GM23248 (cell line): ENCODE measurements around the gene SOX5. TPM values are rescaled to one million over a fixed set of nuclear protein-coding genes. Genes with fewer than 3 reads are reported as not detected.

ENCODE experiments used
- DNase-seq: peaks from one replicate; pipeline ENCODE4 v3.0.0-alpha.2; 2015
- H2AFZ ChIP-seq: fragments of 200-600 bp; sonication (generic); 2 replicates; pipeline ENCODE4 v1.6.1; 2016; ENCODE audit warnings: antibody characterized with exemption
- H3F3A ChIP-seq: fragments of 200-600 bp; sonication (generic); 2 replicates; pipeline ENCODE4 v1.6.1; 2016; ENCODE audit warnings: mild to moderate bottlenecking, antibody characterized with exemption, mixed run types; ENCODE audit not compliant: insufficient read depth
- H3K27ac ChIP-seq: fragments of 200-600 bp; sonication (generic); 2 replicates; pipeline ENCODE4 v1.5.1; 2016; ENCODE audit warnings: mild to moderate bottlenecking
- H3K27me3 ChIP-seq: fragments of 200-600 bp; sonication (generic); replicated peaks from 2 replicates; pipeline ENCODE4 v1.6.1; 2016; ENCODE audit warnings: mild to moderate bottlenecking; ENCODE audit not compliant: insufficient read depth
- H3K36me3 ChIP-seq: fragments of 200-600 bp; sonication (generic); 2 replicates; pipeline ENCODE4 v1.6.1; 2016; ENCODE audit warnings: low read depth, mild to moderate bottlenecking
- H3K4me1 ChIP-seq: fragments of 200-600 bp; sonication (generic); 2 replicates; pipeline ENCODE4 v1.6.1; 2016; ENCODE audit warnings: mild to moderate bottlenecking; ENCODE audit not compliant: insufficient read depth
- H3K4me2 ChIP-seq: fragments of 200-600 bp; sonication (generic); one replicate; pipeline ENCODE4 v1.6.1; 2016; ENCODE audit warnings: mild to moderate bottlenecking; ENCODE audit not compliant: unreplicated experiment
- H3K4me3 ChIP-seq: fragments of 200-600 bp; sonication (generic); 2 replicates; pipeline ENCODE4 v1.5.1; 2016; ENCODE audit warnings: mild to moderate bottlenecking
- H3K79me2 ChIP-seq: fragments of 200-600 bp; sonication (generic); 2 replicates; pipeline ENCODE4 v1.6.1; 2016; ENCODE audit warnings: mild to moderate bottlenecking; ENCODE audit not compliant: insufficient read depth
- H3K9ac ChIP-seq: fragments of 200-600 bp; sonication (generic); 2 replicates; pipeline ENCODE4 v1.6.1; 2016; ENCODE audit warnings: mild to moderate bottlenecking
- H3K9me2 ChIP-seq: fragments of 200-600 bp; sonication (generic); 2 replicates; pipeline ENCODE4 v1.6.1; 2016; ENCODE audit warnings: mixed run types, mild to moderate bottlenecking, moderate library complexity; ENCODE audit not compliant: insufficient read depth
- H3K9me3 ChIP-seq: fragments of 200-600 bp; sonication (generic); one replicate; pipeline ENCODE4 v1.6.1; 2017; ENCODE audit warnings: low read depth
- H4K20me1 ChIP-seq: fragments of 200-600 bp; sonication (generic); 2 replicates; pipeline ENCODE4 v1.6.0; 2016; ENCODE audit not compliant: insufficient read depth
- EZH2 ChIP-seq: fragments of 200-600 bp; sonication (generic); IDR thresholded peaks from 2 replicates; pipeline ENCODE4 v1.6.1; 2018; ENCODE audit warnings: antibody characterized with exemption, mild to moderate bottlenecking; ENCODE audit not compliant: insufficient read depth, poor library complexity, severe bottlenecking
- EZH2phosphoT487 ChIP-seq: fragments of 200-600 bp; sonication (generic); IDR thresholded peaks from 2 replicates; pipeline ENCODE4 v1.6.1; 2018; ENCODE audit warnings: antibody characterized with exemption, moderate library complexity, mild to moderate bottlenecking, low read depth; ENCODE audit not compliant: insufficient read depth
- WGBS, 2 experiments: methylation state at CpG; one replicate each; pipeline ENCODE4 v1.1.6; 2015 to 2017; ENCODE audit warnings: low lambda C conversion rate in 2 of 2, low coverage in 1 of 2; ENCODE audit errors: missing lambda C conversion rate in 2 of 2; 5-methylcytosine and 5-hydroxymethylcytosine counted together
- in situ Hi-C: fragments of 300-500 bp; cut with MboI; formaldehyde crosslinking; loops from 2 replicates; pipeline ENCODE4 v1.15.0; 2020
- polyA plus RNA-seq: library from polyadenylated mRNA; unstranded; fragments of >200 nt; fragmentation: Nextera tagmentation; extraction: Ambion mirVana; gene quantifications from 2 replicates; pipeline ENCODE4 v1.2.1, GENCODE V29; 2016
- total RNA-seq: library from RNA; depleted of rRNA; stranded (reverse); fragments of >200 nt; shearing (Covaris generic); gene quantifications from 2 replicates; pipeline ENCODE4 v1.2.3, GENCODE V29; 2014

Gene SOX5
- total and polyA plus RNA-seq, 2 experiments from 2014 or later = not detected

GRCh38 chr12:23744696-23745095 is 204.8 kb downstream of the SOX5 start:
- 3 to 7% methylated on average over 3 of the region's 3 CpGs for whole genome bisulfite sequencing, 2 experiments
- H2AFZ ChIP-seq = no peak overlapping the region
- no peaks in the 10 kb centered on the region for H3K27me3 ChIP-seq
- no peak overlapping the region for H3K4me2 ChIP-seq
- no peaks in the 10 kb centered on the region for H3F3A ChIP-seq
- H3K4me1 ChIP-seq = no peaks in the 10 kb centered on the region
- H4K20me1 ChIP-seq = no peaks in the 10 kb centered on the region
- H3K4me3 ChIP-seq = no peak overlapping the region
- no peak for DNase-seq
- no peaks in the 10 kb centered on the region for H3K79me2 ChIP-seq
- in situ Hi-C loops = no loop called here
- H3K36me3 ChIP-seq = no peaks in the 10 kb centered on the region
- H3K9me3 ChIP-seq = no peaks in the 10 kb centered on the region
- no peaks in the 10 kb centered on the region for H3K9me2 ChIP-seq
- TF ChIP-seq EZH2 = no peak
- TF ChIP-seq EZH2phosphoT487 = no peak
- H3K9ac ChIP-seq = no peak overlapping the region
- no peak overlapping the region for H3K27ac ChIP-seq

- Histone ChIP-seq H3K4me2 (no peak overlapping the region), H3K4me1 (no peaks in the 10 kb centered on the region), H3K36me3 (no peaks in the 10 kb centered on the region), H3K27ac (no peak overlapping the region), H3F3A (no peaks in the 10 kb centered on the region), H3K9ac (no peak overlapping the region), H3K4me3 (no peak overlapping the region), H3K79me2 (no peaks in the 10 kb centered on the region), H3K9me2 (no peaks in the 10 kb centered on the region), H3K9me3 (no peaks in the 10 kb centered on the region), H4K20me1 (no peaks in the 10 kb centered on the region), H3K27me3 (no peaks in the 10 kb centered on the region), H2AFZ (no peak overlapping the region)
- whole genome bisulfite sequencing, 2 experiments = 64 to 71% methylated on average over 3 of the region's 3 CpGs
- no peak for TF ChIP-seq EZH2phosphoT487
- no peak for TF ChIP-seq EZH2
- in situ Hi-C loops = no loop called here
- no peak for DNase-seq
These were observed 206.9 kb downstream of the SOX5 start for GRCh38 chr12:23742574-23742973.

GRCh38 chr12:23731493-23731892 is 218.0 kb downstream of the SOX5 start:
- no peaks in the 10 kb centered on the region for H3K36me3 ChIP-seq
- H3F3A ChIP-seq = no peaks in the 10 kb centered on the region
- no peak overlapping the region for H3K27ac ChIP-seq
- no peaks in the 10 kb centered on the region for H3K27me3 ChIP-seq
- no peak for TF ChIP-seq EZH2phosphoT487
- TF ChIP-seq EZH2 = no peak
- H3K4me1 ChIP-seq = no peaks in the 10 kb centered on the region
- in situ Hi-C loops = no loop called here
- no peaks in the 10 kb centered on the region for H3K9me2 ChIP-seq
- WGBS, 2 experiments = 56 to 67% methylated on average over 4 of the region's 4 CpGs
- H4K20me1 ChIP-seq = no peaks in the 10 kb centered on the region
- no peak overlapping the region for H3K9ac ChIP-seq
- H3K4me2 ChIP-seq = no peak overlapping the region
- no peak for DNase-seq
- no peaks in the 10 kb centered on the region for H3K9me3 ChIP-seq
- H3K79me2 ChIP-seq = no peaks in the 10 kb centered on the region
- no peak overlapping the region for H3K4me3 ChIP-seq
- H2AFZ ChIP-seq = no peak overlapping the region

- Histone ChIP-seq H3K4me2 (no peak overlapping the region), H3K9ac (no peak overlapping the region), H4K20me1 (no peaks in the 10 kb centered on the region), H3K9me2 (no peaks in the 10 kb centered on the region), H3K4me1 (no peaks in the 10 kb centered on the region), H3K27me3 (no peaks in the 10 kb centered on the region), H3K27ac (no peak overlapping the region), H3K9me3 (no peaks in the 10 kb centered on the region), H3K79me2 (no peaks in the 10 kb centered on the region), H2AFZ (no peak overlapping the region), H3K4me3 (no peak overlapping the region), H3F3A (no peaks in the 10 kb centered on the region), H3K36me3 (no peaks in the 10 kb centered on the region)
- TF ChIP-seq EZH2phosphoT487 = no peak
- no peak for TF ChIP-seq EZH2
- 47 to 50% methylated on average over 3 of the region's 3 CpGs for WGBS, 2 experiments
- DNase-seq = no peak
- in situ Hi-C loops = no loop called here
These were observed 218.4 kb downstream of the SOX5 start for GRCh38 chr12:23731035-23731434.

- in situ Hi-C loops = no loop called here
- H3F3A ChIP-seq = no peaks in the 10 kb centered on the region
- H3K4me2 ChIP-seq = no peak overlapping the region
- no peaks in the 10 kb centered on the region for H4K20me1 ChIP-seq
- H3K4me3 ChIP-seq = no peak overlapping the region
- no peaks in the 10 kb centered on the region for H3K4me1 ChIP-seq
- no peak overlapping the region for H3K27ac ChIP-seq
- H3K9me2 ChIP-seq = no peaks in the 10 kb centered on the region
- H3K9me3 ChIP-seq = no peaks in the 10 kb centered on the region
- no peak overlapping the region for H2AFZ ChIP-seq
- H3K36me3 ChIP-seq = no peaks in the 10 kb centered on the region
- no peak for TF ChIP-seq EZH2
- TF ChIP-seq EZH2phosphoT487 = no peak
- H3K9ac ChIP-seq = no peak overlapping the region
- DNase-seq = no peak
- no peaks in the 10 kb centered on the region for H3K27me3 ChIP-seq
- no peaks in the 10 kb centered on the region for H3K79me2 ChIP-seq
These were observed 220.1 kb downstream of the SOX5 start for GRCh38 chr12:23729359-23729758.
